ENCODE data around the gene AUTS2. TPM values are rescaled to one million over a fixed set of nuclear protein-coding genes. Genes with fewer than 3 reads are reported as not detected.

Gene AUTS2
- total RNA-seq, 3 donors from 2014 or later: 31.2 to 67.6 (median 36.5) TPM

GRCh38 chr7:69889338-69889975 lies 291.2 kb downstream of the AUTS2 start:
- DNase-seq (no peak), ATAC-seq (no peak)
- Histone ChIP-seq H3K9me3 (no peaks in the 10 kb centered on the region), H3K4me3 (no peak overlapping the region), H3K36me3 (ENCODE audit: low read depth) (no peaks in the 10 kb centered on the region), H3K4me1 (ENCODE audit: low read depth) (no peaks in the 10 kb centered on the region)
- TF ChIP-seq CTCF (IDR thresholded peaks at IDR 0.05): no peak
- intact Hi-C loops (cut with DNase I, micrococcal nuclease): no loop called here

- ATAC-seq: no peak
- intact Hi-C loops (cut with DNase I, micrococcal nuclease): no loop called here
- no peaks in the 10 kb centered on the region for H3K9me3 ChIP-seq
Measured at GRCh38 chr7:69889976-69890351, 291.7 kb downstream of the AUTS2 start.

GRCh38 chr7:69892790-69893189 lies 294.5 kb downstream of the AUTS2 start:
- no peaks in the 10 kb centered on the region for H3K4me1 ChIP-seq (ENCODE audit: low read depth)
- no peaks in the 10 kb centered on the region for H3K36me3 ChIP-seq (ENCODE audit: low read depth)
- ATAC-seq (no peak), DNase-seq (no peak)
- TF ChIP-seq CTCF (IDR thresholded peaks at IDR 0.05): no peak
- intact Hi-C loops (cut with DNase I, micrococcal nuclease): no loop called here
- no peak overlapping the region for H3K4me3 ChIP-seq
- H3K9me3 ChIP-seq: no peaks in the 10 kb centered on the region

More at GRCh38 chr7:69889976-69890351, 291.7 kb downstream of the AUTS2 start:
- Histone ChIP-seq H3K4me1 (ENCODE audit: low read depth) (no peaks in the 10 kb centered on the region), H3K4me3 (no peak overlapping the region), H3K36me3 (ENCODE audit: low read depth) (no peaks in the 10 kb centered on the region)
- no peak for TF ChIP-seq CTCF (IDR thresholded peaks at IDR 0.05)
- DNase-seq: no peak

- Histone ChIP-seq H3K9me3 (no peaks in the 10 kb centered on the region), H3K4me3 (no peak overlapping the region), H3K36me3 (ENCODE audit: low read depth) (no peaks in the 10 kb centered on the region), H3K4me1 (ENCODE audit: low read depth) (no peaks in the 10 kb centered on the region)
- ATAC-seq: no peak
- no peak for DNase-seq
- intact Hi-C loops (cut with DNase I, micrococcal nuclease): no loop called here
- TF ChIP-seq CTCF (IDR thresholded peaks at IDR 0.05): no peak
Measured at GRCh38 chr7:69893906-69894305, 295.6 kb downstream of the AUTS2 start.

- Histone ChIP-seq H3K9me3 (no peaks in the 10 kb centered on the region), H3K4me3 (no peak overlapping the region), H3K4me1 (ENCODE audit: low read depth) (no peaks in the 10 kb centered on the region), H3K36me3 (ENCODE audit: low read depth) (no peaks in the 10 kb centered on the region)
- ATAC-seq: no peak
- TF ChIP-seq CTCF (IDR thresholded peaks at IDR 0.05): no peak
- no peak for DNase-seq
- intact Hi-C loops (cut with DNase I, micrococcal nuclease): no loop called here
Measured at GRCh38 chr7:69895446-69895845, 297.2 kb downstream of the AUTS2 start.

- no peaks in the 10 kb centered on the region for H3K4me1 ChIP-seq (ENCODE audit: low read depth)
- DNase-seq (no peak), ATAC-seq (no peak)
- H3K4me3 ChIP-seq: no peak overlapping the region
- intact Hi-C loops (cut with DNase I, micrococcal nuclease): no loop called here
- H3K9me3 ChIP-seq: no peaks in the 10 kb centered on the region
- TF ChIP-seq CTCF (IDR thresholded peaks at IDR 0.05): no peak
- H3K36me3 ChIP-seq (ENCODE audit: low read depth): no peaks in the 10 kb centered on the region
Measured at GRCh38 chr7:69896121-69896520, 297.8 kb downstream of the AUTS2 start.
